BE2C (cell line): ENCODE results near the gene FAM25G.
"Not testable (repeated sequence)": the region's sequence is repeated elsewhere in the genome, so short reads cannot be mapped to it uniquely, and the experiment has no call there.

Source experiments
- DNase-seq: peaks from one replicate; pipeline ENCODE4 v3.0.0-alpha.2; 2020
- H3K27me3 ChIP-seq: fragments of 250-450 bp; sonication (Bioruptor Pico); 2 replicates; pipeline ENCODE4 v1.5.1; 2020; ENCODE audit warnings: mild to moderate bottlenecking
- H3K36me3 ChIP-seq: fragments of 250-450 bp; sonication (Bioruptor Pico); 2 replicates; pipeline ENCODE4 v1.5.1; 2020; ENCODE audit warnings: mild to moderate bottlenecking
- H3K4me1 ChIP-seq: fragments of 250-450 bp; sonication (Bioruptor Pico); 2 replicates; pipeline ENCODE4 v1.5.1; 2020
- H3K4me3 ChIP-seq: 2 replicates; pipeline ENCODE4 v1.5.1; 2011; ENCODE audit warnings: low read depth, low read length
- H3K9me3 ChIP-seq: fragments of 250-450 bp; sonication (Bioruptor Pico); 2 replicates; pipeline ENCODE4 v1.5.1; 2020
- CTCF ChIP-seq: IDR thresholded peaks from 2 replicates; pipeline ENCODE4 v1.5.1; 2012; ENCODE audit warnings: mild to moderate bottlenecking, low read depth, low read length

FAM25G gene

DNA sequence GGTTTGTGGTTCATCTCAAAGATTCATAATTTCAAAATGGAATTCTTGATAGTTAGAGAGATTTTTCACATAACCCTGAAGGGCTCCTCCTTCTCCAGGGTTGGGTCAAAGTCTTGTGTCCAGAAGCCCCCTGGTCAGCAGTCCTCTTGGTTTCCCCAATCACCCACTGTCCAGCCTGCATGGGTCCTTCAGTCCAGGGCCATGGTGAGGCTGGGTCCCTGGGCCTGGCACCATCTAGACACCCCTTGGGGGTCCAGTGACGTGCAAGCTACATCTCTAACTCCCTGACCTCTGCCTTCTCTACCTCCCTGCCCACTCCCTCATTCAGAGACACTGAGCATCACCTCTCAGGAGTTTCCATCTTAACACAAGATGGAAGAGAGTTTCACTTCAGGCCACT, 33.7 kb downstream of the FAM25G start:
- Histone ChIP-seq H3K4me3 (no peak overlapping the region), H3K9me3 (no peaks in the 10 kb centered on the region), H3K4me1 (no peaks in the 10 kb centered on the region), H3K36me3 (no peaks in the 10 kb centered on the region), H3K27me3 (no peaks in the 10 kb centered on the region)
- TF ChIP-seq CTCF: no peak
- DNase-seq: no peak

GRCh38 chr10:47457528-47457820, 34.0 kb downstream of the FAM25G start:
- Histone ChIP-seq H3K9me3 (no peaks in the 10 kb centered on the region), H3K36me3 (no peaks in the 10 kb centered on the region), H3K4me1 (no peaks in the 10 kb centered on the region), H3K27me3 (no peaks in the 10 kb centered on the region), H3K4me3 (no peak overlapping the region)
- TF ChIP-seq CTCF: no peak
- DNase-seq: no peak

GRCh38 chr10:47456794-47457527, 34.5 kb downstream of the FAM25G start:
- Histone ChIP-seq H3K36me3 (no peaks in the 10 kb centered on the region), H3K4me3 (no peak overlapping the region), H3K4me1 (no peaks in the 10 kb centered on the region), H3K27me3 (no peaks in the 10 kb centered on the region), H3K9me3 (no peaks in the 10 kb centered on the region)
- no peak for TF ChIP-seq CTCF
- DNase-seq: no peak

DNA sequence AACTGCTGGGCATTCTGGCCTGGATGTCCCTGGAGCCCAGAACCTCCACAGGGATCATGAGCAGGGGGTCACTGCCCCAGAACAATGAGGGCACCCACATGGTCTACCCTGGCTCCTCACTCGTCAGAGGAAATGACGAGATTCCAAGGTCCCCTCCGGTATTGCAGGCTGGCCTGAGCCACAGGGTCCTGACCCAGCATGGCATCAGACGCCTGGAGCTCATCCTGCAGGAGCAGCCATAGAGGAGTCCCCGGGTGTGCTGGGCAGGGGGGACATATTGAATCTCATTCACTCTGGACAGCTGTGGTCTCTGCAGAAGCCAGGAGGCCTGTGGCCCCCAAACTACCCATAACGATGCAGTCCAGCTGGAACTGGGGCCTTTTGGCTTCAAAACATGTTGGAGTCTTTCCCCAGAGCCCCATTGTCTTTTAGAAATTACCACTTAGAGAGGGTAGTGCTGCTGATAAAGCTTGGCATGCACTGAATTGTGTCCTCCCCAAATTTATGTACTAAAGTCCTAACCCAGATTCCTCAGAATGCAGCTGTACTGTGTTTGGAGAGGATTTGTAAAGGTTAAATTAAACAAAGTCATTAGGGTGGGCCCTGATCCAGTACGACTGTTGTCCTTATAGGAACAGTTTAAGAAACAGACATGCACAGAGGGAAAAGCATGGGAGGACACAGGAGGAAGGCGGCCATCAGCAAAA, 35.3 kb downstream of the FAM25G start:
- Histone ChIP-seq H3K27me3 (no peaks in the 10 kb centered on the region), H3K4me3 (no peak overlapping the region), H3K9me3 (no peaks in the 10 kb centered on the region), H3K36me3 (no peaks in the 10 kb centered on the region), H3K4me1 (no peaks in the 10 kb centered on the region)
- DNase-seq: no peak
- TF ChIP-seq CTCF: no peak

DNA sequence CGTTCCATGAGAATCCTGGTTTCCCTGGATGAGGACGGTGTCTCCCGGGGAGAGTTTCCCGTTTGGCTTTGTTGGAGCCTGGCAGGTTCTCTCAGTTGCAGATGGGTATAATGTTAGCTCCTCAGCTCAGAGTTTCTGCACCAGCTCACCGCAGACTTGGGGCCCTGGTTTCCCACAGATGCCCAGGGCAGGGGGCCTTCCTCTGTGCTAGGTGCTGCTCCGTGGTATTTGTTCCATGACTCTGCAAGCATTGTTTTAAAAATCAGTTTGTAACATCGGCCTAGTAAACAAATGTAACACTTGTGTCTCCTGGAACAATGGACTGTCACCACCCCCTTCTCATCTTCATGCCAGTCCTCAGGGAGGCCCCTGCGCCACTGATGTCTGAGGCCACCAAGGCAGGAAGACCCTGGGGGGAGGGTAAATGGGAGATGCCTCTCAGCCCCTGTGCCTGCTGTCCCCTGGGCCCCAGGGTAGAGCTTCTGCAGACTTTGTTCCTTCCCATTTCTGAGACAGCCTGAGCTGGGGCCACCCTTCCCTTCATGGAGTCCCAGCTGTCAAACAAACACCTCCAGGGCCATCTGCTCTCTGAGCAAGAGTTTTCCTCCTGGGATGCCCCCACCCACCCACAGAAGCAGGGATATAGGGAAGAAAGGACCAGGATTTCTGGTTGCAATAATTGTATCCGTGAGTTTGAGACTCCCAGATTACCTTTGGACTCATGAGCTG, 36.0 kb downstream of the FAM25G start:
- not testable (repeated sequence) for H3K27me3 ChIP-seq, H3K36me3 ChIP-seq, H3K4me3 ChIP-seq, H3K9me3 ChIP-seq, DNase-seq, H3K4me1 ChIP-seq

- Histone ChIP-seq H3K36me3 (no peaks in the 10 kb centered on the region), H3K4me3 (no peak overlapping the region), H3K27me3 (no peaks in the 10 kb centered on the region), H3K9me3 (no peaks in the 10 kb centered on the region), H3K4me1 (no peaks in the 10 kb centered on the region)
- DNase-seq: no peak
- no peak for TF ChIP-seq CTCF
These were observed 36.8 kb downstream of the FAM25G start for GRCh38 chr10:47454780-47455058.
